HL-60 (cell line): ENCODE results near the gene WDFY4.

Experiments used
- GABPA ChIP-seq: IDR thresholded peaks from 2 replicates; pipeline ENCODE4 v1.6.1; 2012; ENCODE audit warnings: low read depth
- SPI1 ChIP-seq: IDR thresholded peaks from 2 replicates; pipeline ENCODE4 v1.6.1; 2012; ENCODE audit warnings: low read depth, mild to moderate bottlenecking, borderline replicate concordance
- TF ChIP-seq, protein P1 (sequence below): IDR thresholded peaks from one replicate; pipeline ENCODE4 v1.5.1; 2011; ENCODE audit warnings: low read length, control low read depth, inconsistent platforms; ENCODE audit not compliant: insufficient read depth
- TF ChIP-seq, protein P2 (sequence below): IDR thresholded peaks from 2 replicates; pipeline ENCODE4 v1.6.1; 2012; ENCODE audit warnings: low read depth; ENCODE audit not compliant: insufficient replicate concordance

DNA sequence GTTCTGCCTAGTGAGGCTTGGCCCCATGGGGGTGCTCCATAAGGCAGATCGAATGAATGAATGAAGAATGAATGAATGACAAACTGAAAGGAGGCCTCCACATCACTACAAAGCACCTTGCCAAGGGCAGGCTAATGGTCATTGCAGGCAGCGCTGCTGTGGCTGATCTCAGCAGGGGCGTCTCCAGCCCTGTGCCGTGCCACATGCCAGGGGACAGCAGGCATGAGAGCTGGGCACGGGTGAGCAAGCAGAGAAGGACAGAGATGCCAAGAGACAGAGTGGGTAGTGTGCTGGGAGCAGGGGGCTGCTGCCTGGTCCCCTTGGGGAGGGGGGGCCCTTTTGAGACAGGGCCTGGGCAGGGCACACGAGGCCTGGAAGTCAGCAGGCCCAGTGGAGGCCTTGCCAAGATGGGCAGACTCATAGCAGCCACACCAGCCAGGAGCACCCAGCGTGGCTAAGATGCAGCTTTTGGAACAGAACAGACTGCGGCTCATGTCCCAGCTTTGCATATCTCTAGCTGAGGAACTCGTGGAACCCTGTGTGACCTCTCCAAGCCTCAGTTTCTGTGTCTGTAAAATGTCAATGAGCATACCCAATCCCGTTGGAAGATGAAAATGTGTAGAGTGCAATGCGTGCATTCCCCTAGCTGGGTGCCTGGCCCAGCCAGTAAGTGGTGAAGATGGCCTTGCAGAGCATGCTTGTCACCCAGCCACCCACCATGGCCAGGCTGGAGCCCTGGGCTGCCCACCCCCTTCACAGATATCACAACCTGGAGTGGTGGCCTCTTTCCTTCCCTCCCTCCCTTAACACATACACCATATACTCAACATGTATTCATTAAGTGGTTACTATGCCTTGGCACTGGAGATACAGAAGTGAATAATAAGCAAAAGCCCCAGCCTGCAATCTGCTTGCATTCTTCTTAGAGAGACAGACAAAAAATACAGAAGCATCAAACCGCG, 316.0 kb downstream of the WDFY4 start:
- TF ChIP-seq, protein P1, sequence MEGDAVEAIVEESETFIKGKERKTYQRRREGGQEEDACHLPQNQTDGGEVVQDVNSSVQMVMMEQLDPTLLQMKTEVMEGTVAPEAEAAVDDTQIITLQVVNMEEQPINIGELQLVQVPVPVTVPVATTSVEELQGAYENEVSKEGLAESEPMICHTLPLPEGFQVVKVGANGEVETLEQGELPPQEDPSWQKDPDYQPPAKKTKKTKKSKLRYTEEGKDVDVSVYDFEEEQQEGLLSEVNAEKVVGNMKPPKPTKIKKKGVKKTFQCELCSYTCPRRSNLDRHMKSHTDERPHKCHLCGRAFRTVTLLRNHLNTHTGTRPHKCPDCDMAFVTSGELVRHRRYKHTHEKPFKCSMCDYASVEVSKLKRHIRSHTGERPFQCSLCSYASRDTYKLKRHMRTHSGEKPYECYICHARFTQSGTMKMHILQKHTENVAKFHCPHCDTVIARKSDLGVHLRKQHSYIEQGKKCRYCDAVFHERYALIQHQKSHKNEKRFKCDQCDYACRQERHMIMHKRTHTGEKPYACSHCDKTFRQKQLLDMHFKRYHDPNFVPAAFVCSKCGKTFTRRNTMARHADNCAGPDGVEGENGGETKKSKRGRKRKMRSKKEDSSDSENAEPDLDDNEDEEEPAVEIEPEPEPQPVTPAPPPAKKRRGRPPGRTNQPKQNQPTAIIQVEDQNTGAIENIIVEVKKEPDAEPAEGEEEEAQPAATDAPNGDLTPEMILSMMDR: no peak
- TF ChIP-seq, protein P2, sequence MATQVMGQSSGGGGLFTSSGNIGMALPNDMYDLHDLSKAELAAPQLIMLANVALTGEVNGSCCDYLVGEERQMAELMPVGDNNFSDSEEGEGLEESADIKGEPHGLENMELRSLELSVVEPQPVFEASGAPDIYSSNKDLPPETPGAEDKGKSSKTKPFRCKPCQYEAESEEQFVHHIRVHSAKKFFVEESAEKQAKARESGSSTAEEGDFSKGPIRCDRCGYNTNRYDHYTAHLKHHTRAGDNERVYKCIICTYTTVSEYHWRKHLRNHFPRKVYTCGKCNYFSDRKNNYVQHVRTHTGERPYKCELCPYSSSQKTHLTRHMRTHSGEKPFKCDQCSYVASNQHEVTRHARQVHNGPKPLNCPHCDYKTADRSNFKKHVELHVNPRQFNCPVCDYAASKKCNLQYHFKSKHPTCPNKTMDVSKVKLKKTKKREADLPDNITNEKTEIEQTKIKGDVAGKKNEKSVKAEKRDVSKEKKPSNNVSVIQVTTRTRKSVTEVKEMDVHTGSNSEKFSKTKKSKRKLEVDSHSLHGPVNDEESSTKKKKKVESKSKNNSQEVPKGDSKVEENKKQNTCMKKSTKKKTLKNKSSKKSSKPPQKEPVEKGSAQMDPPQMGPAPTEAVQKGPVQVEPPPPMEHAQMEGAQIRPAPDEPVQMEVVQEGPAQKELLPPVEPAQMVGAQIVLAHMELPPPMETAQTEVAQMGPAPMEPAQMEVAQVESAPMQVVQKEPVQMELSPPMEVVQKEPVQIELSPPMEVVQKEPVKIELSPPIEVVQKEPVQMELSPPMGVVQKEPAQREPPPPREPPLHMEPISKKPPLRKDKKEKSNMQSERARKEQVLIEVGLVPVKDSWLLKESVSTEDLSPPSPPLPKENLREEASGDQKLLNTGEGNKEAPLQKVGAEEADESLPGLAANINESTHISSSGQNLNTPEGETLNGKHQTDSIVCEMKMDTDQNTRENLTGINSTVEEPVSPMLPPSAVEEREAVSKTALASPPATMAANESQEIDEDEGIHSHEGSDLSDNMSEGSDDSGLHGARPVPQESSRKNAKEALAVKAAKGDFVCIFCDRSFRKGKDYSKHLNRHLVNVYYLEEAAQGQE: no peak
- TF ChIP-seq GABPA (no peak), SPI1 (no peak)
